Hepatocyte (in vitro differentiated cells): ENCODE data around the gene SNRPD3. TPM values are rescaled to one million over a fixed set of nuclear protein-coding genes. Genes with fewer than 3 reads are reported as not detected.

Experiments used
- DNase-seq: peaks from one replicate; pipeline ENCODE4 v3.0.0-alpha.2; 2016; ENCODE audit warnings: low spot score
- H2AFZ ChIP-seq: fragments of 200-600 bp; sonication (generic); 2 replicates; pipeline ENCODE4 v1.6.0; 2016; ENCODE audit warnings: antibody characterized with exemption, mild to moderate bottlenecking
- H3K27ac ChIP-seq: fragments of 200-600 bp; sonication (generic); 2 replicates; pipeline ENCODE4 v1.5.1; 2016; ENCODE audit warnings: mild to moderate bottlenecking
- H3K27me3 ChIP-seq: fragments of 200-600 bp; sonication (generic); 2 replicates; pipeline ENCODE4 v1.6.1; 2016
- H3K36me3 ChIP-seq: fragments of 200-600 bp; sonication (generic); replicated peaks from 2 replicates; pipeline ENCODE4 v1.5.1; 2016; ENCODE audit warnings: low read depth; ENCODE audit not compliant: insufficient read depth
- H3K4me1 ChIP-seq: fragments of 200-600 bp; sonication (generic); 2 replicates; pipeline ENCODE4 v1.5.1; 2016; ENCODE audit warnings: mild to moderate bottlenecking, moderate library complexity; ENCODE audit not compliant: insufficient read depth
- H3K4me2 ChIP-seq: fragments of 200-600 bp; sonication (generic); 2 replicates; pipeline ENCODE4 v1.6.0; 2016
- H3K4me3 ChIP-seq: fragments of 200-600 bp; sonication (generic); 2 replicates; pipeline ENCODE4 v1.5.1; 2016; ENCODE audit warnings: mild to moderate bottlenecking
- H3K79me2 ChIP-seq: fragments of 200-600 bp; sonication (generic); 2 replicates; pipeline ENCODE4 v1.6.0; 2017; ENCODE audit warnings: mild to moderate bottlenecking
- H3K9me2 ChIP-seq: fragments of 200-600 bp; sonication (generic); replicated peaks from 2 replicates; pipeline ENCODE4 v1.6.0; 2017; ENCODE audit warnings: mild to moderate bottlenecking; ENCODE audit not compliant: insufficient read depth
- H3K9me3 ChIP-seq: fragments of 200-600 bp; sonication (generic); 2 replicates; pipeline ENCODE4 v1.5.1; 2016; ENCODE audit warnings: low read depth, mild to moderate bottlenecking
- H4K20me1 ChIP-seq: fragments of 200-600 bp; sonication (generic); 2 replicates; pipeline ENCODE4 v1.6.0; 2016; ENCODE audit warnings: mild to moderate bottlenecking; ENCODE audit not compliant: insufficient read depth, poor library complexity, severe bottlenecking
- CTCF ChIP-seq: fragments of 200-600 bp; sonication (generic); IDR thresholded peaks from 2 replicates; pipeline ENCODE4 v1.5.1; 2016; ENCODE audit warnings: antibody characterized with exemption, mild to moderate bottlenecking; ENCODE audit not compliant: poor library complexity
- EZH2 ChIP-seq: fragments of 200-600 bp; sonication (generic); IDR thresholded peaks from 2 replicates; pipeline ENCODE4 v1.6.1; 2016; ENCODE audit warnings: antibody characterized with exemption, mild to moderate bottlenecking, borderline replicate concordance
- EZH2phosphoT487 ChIP-seq: fragments of 200-600 bp; sonication (generic); IDR thresholded peaks from one replicate; pipeline ENCODE4 v1.6.1; 2018; ENCODE audit warnings: antibody characterized with exemption, mild to moderate bottlenecking, low read depth, moderate library complexity; ENCODE audit not compliant: unreplicated experiment, severe bottlenecking
- WGBS: methylation state at CpG from one replicate; pipeline ENCODE4 v1.1.6; 2016; ENCODE audit warnings: low lambda C conversion rate; ENCODE audit errors: missing lambda C conversion rate; 5-methylcytosine and 5-hydroxymethylcytosine counted together
- polyA plus RNA-seq: library from polyadenylated mRNA; unstranded; fragments of >200 nt; fragmentation: Nextera tagmentation; extraction: Ambion mirVana; gene quantifications from 2 replicates; pipeline ENCODE4 v1.2.1, GENCODE V29; 2016
- total RNA-seq: library from RNA; depleted of rRNA; stranded (reverse); fragments of >200 nt; gene quantifications from 2 replicates; pipeline ENCODE4 v1.2.3, GENCODE V29; 2014

SNRPD3 gene
- total RNA-seq (145 and 185 TPM in 2 replicates), polyA plus RNA-seq (120 and 122 TPM in 2 replicates)

GRCh38 chr22:24555165-24556039 is at the start of gene SNRPD3:
SNRPD3 (plus strand) TSS chr22:24555999; CDS start chr22:24557675, 1,676 bp downstream.
- under 1% methylated on average over 55 of the region's 59 CpGs for WGBS
- TF ChIP-seq CTCF (no peak), EZH2phosphoT487 (no peak), EZH2 (no peak)
- H4K20me1 ChIP-seq: peaks cover 18% of the 10 kb centered on the region

GRCh38 chr22:24506802-24507438 is 48.9 kb upstream of the SNRPD3 start:
- H3K4me2 ChIP-seq: peak overlapping the region; percentile 43
- WGBS: 52% methylated on average over 6 of the region's 6 CpGs
- H3K9me3 ChIP-seq: no peaks in the 10 kb centered on the region
- no peaks in the 10 kb centered on the region for H3K27me3 ChIP-seq
- TF ChIP-seq EZH2phosphoT487: no peak
- TF ChIP-seq CTCF: no peak
- TF ChIP-seq EZH2: no peak
- peak; percentile 49 for DNase-seq
- no peaks in the 10 kb centered on the region for H4K20me1 ChIP-seq
- no peaks in the 10 kb centered on the region for H3K9me2 ChIP-seq
- H3K27ac ChIP-seq: peak overlapping the region; percentile 82
- no peaks in the 10 kb centered on the region for H3K79me2 ChIP-seq
- H3K4me3 ChIP-seq: no peak overlapping the region
- H3K4me1 ChIP-seq: peaks cover 25% of the 10 kb centered on the region
- no peaks in the 10 kb centered on the region for H3K36me3 ChIP-seq
- no peak overlapping the region for H2AFZ ChIP-seq

More at GRCh38 chr22:24555165-24556039, at the start of gene SNRPD3:
- Histone ChIP-seq H3K9me3 (no peaks in the 10 kb centered on the region), H3K4me1 (peaks cover 41% of the 10 kb centered on the region), H3K36me3 (no peaks in the 10 kb centered on the region), H3K4me3 (peak within 1 kb of the TSS; percentile 87), H3K4me2 (peak within 1 kb of the TSS; percentile 93), H2AFZ (peak within 1 kb of the TSS; percentile 55), H3K27me3 (no peaks in the 10 kb centered on the region), H3K9me2 (no peaks in the 10 kb centered on the region), H3K79me2 (peaks cover 84% of the 10 kb centered on the region), H3K27ac (peak within 1 kb of the TSS; percentile 97)
- peak; percentile 99 for DNase-seq

GRCh38 chr22:24507716-24508115 is 48.1 kb upstream of the SNRPD3 start:
- Histone ChIP-seq H3K79me2 (no peaks in the 10 kb centered on the region), H3K27me3 (no peaks in the 10 kb centered on the region), H3K36me3 (no peaks in the 10 kb centered on the region), H3K4me2 (no peak overlapping the region), H4K20me1 (no peaks in the 10 kb centered on the region), H3K27ac (peak overlapping the region; percentile 82), H3K4me1 (peaks cover 25% of the 10 kb centered on the region), H3K4me3 (no peak overlapping the region), H3K9me2 (no peaks in the 10 kb centered on the region), H2AFZ (no peak overlapping the region), H3K9me3 (no peaks in the 10 kb centered on the region)
- no peak for TF ChIP-seq EZH2
- no peak for TF ChIP-seq EZH2phosphoT487
- TF ChIP-seq CTCF: no peak
- DNase-seq: no peak
- 55% methylated on average over 7 of the region's 7 CpGs for WGBS
